GM21723 (cell line): ENCODE results near the gene GPRIN2.

Experiments used
- ATAC-seq: cut with Tn5 transposase; IDR thresholded peaks from one replicate; pipeline ENCODE4 v1.9.1; 2021; ENCODE audit warnings: mild to moderate bottlenecking, moderate library complexity; ENCODE audit not compliant: unreplicated experiment

The GPRIN2 gene

GRCh38 chr10:46550076-46550790 lies 6.2 kb downstream of the GPRIN2 start:
- no peak for ATAC-seq

- no peak for ATAC-seq
These were observed 7.0 kb downstream of the GPRIN2 start for GRCh38 chr10:46549171-46550075.

GRCh38 chr10:46548498-46549090 lies 7.9 kb downstream of the GPRIN2 start:
- no peak for ATAC-seq

- no peak for ATAC-seq
These were observed 8.6 kb downstream of the GPRIN2 start for GRCh38 chr10:46547541-46548497.

GRCh38 chr10:46546591-46547540 lies 9.6 kb downstream of the GPRIN2 start:
- ATAC-seq: no peak

GRCh38 chr10:46545861-46546590 lies 10.4 kb downstream of the GPRIN2 start:
- ATAC-seq: no peak

DNA sequence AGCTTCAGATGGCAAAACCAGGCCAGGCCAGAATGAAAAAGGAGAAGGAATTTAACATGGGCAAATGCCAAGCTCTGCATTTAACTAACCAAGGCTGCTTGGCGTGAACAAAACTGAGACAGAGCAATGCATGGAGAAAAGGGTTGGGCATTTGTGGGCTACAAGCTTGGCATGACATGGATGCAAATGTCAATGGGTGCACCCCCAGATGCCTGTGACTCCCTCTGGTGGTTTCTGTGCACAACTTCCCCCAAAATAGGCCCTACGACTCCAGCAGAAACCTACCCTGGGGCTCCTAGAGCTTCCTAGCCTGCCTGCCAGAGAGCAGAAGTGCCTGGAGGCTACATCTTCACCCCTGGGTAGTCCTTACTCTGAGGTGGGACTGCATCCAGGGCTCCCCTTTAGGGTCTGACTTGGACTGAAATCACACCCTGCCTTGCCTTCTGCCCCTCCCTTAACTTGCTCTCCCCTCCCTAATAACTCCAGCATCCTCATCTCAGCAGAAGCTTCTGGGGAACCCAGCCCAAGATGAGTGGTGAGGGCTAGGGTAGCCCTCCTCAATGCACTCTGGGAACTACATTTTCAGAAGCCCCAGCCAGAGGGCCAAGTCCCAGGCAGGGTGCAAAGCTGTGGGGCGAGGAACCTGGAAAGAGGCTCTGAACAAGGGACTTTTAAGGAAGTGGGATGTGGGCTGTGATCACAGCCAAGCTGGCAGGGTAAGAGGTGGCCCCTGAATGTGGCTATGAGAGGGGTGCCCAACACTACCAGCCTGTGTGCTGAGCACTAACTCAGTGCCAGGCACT lies 11.3 kb downstream of the GPRIN2 start:
- ATAC-seq: no peak

- no peak for ATAC-seq
These were observed 12.7 kb downstream of the GPRIN2 start for GRCh38 chr10:46543466-46544377.

DNA sequence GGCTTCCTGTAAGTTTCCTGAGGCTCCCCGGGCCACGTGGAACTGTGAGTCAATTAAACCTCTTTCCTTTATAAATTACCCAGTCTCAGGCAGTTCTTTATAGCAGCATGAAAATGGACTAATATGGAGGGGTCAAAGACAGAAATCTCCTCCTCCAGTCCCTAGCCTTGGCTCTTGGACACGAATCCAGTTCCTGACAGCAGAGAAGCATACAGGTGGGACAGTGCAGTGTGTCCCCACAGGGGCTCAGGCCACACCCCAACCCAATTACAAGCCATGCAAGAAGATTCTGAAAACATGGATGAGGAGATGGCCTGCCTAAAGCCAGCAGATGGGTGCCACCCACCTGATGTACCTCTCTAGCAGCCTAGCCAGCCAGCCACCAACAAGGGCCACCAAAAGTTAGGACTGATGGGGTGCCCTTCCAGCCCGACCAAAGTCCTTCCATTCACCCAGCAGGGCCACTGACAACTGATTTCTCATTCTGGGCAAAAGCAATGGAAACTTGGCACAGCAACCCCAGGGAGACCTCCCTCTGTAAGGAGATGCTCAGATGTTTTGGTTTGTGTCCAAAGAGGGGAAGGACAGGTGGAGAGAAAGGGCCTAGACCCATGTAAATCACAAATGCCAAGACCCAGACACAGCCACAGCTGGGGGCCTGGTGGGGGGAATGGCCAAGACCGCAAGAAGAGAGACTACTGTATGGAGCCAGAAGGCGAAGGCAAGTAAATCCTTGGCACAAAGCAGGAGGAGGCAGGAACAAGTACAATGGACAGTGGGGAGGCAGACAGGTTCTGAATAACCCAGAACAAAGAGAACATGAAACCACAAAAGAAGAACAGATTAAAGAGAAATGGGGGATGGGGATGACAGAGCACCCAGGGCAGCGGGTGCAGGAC lies 13.6 kb downstream of the GPRIN2 start:
- ATAC-seq: no peak

DNA sequence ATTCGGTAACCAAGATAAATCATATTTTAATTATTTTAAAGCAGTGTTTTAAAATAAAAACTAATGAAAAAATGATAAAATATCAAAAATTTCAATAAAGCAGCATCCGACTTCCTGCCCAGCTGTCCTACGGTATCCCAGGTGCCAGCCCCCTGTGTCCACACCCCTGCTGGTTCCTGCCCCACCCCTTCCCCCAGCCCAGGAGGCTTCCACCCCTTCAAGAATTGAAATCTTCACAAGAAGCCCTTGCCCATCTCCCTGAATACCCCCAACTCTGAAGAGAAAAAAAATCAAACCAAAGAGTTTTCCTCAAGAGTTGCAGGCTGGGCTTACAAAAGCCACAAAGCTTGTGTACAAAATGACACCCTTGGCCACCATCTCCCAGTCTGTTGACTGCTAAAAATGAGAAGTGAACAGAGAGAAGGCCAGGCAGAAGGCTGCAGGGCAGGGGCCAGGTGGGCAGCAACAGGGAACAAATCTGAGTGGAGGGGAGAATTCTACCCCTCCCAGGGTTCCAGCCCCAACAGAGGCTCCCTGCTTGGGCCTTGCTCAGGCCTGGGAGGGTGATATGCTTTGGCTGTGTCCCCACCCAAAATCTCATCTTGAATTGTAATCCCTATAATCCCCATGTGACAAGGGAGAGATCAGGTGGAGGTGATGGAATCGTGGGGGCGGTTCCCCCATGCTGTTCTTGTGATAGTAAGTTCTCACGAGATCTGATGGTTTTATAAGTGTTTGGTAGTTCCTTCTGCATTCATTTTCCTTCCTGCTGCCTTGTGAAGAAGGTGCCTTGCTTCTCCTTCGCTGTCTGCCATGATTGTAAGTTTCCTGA lies 14.5 kb downstream of the GPRIN2 start:
- ATAC-seq: no peak

DNA sequence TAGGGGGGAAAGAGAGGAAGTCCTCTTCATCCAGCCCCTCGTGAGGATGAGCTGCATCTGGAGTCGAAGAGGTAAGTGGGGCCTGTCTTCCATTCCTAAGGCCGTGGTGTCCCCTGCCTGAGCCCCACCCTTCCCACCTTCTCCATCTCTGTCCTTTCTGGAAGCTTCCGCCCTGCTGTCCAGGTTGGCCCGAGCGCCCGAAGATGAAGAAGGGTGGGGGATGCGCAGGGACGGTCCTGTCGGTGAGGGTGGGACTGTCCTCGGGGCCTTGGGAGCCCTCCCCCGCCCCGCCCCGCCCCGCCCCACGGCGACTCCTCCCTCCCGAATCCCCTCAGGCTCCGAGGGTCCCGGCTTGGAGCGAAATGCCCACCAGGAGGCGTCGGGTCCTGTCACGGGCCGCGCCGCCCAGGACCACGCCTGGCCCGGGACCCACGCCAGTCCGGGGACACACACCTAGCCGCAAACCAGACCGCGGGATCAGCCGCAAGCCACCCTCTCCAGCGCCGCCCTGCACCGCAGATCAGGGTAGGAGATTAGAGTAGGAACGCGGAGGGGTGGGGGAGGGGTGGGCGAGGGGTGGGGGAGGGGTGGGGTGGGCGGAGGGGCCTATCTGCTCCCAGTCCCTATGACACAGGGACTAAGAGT lies 15.3 kb downstream of the GPRIN2 start:
- ATAC-seq: no peak

- ATAC-seq: no peak
These were observed 15.9 kb downstream of the GPRIN2 start for GRCh38 chr10:46540412-46541016.

- no peak for ATAC-seq
These were observed 16.7 kb downstream of the GPRIN2 start for GRCh38 chr10:46539596-46540411.
